Lower leg skin (tissue), 4 donors: ENCODE measurements around the gene LEFTY2. TPM values are rescaled to one million over a fixed set of nuclear protein-coding genes. Genes with fewer than 3 reads are reported as not detected.

Experiments
- DNase-seq, 2 donors: peaks; one replicate each; pipeline ENCODE4 v3.0.0-alpha.2; 2019; ENCODE audit warnings: low spot score in 2 of 2
- H3K4me3 ChIP-seq: fragments of 200-600 bp; sonication (generic); 2 replicates; pipeline ENCODE4 v1.5.1; 2017; ENCODE audit warnings: mild to moderate bottlenecking, low read depth; ENCODE audit not compliant: poor library complexity, severe bottlenecking
- POLR2A ChIP-seq, 2 donors: fragments of 450-650 bp; IDR thresholded peaks; one replicate each; pipeline ENCODE4 v1.6.1; 2016 to 2017; ENCODE audit warnings: antibody characterized with exemption in 2 of 2, mild to moderate bottlenecking in 1 of 2, moderate library complexity in 1 of 2
- WGBS, 2 donors: methylation state at CpG; one replicate each; pipeline ENCODE4 v1.1.5; 2018; 5-methylcytosine and 5-hydroxymethylcytosine counted together
- intact Hi-C: fragments of 100-400 bp; cut with DNase I; formaldehyde crosslinking; loops from one replicate; pipeline ENCODE4 v1.15.0; 2023; ENCODE audit warnings: low total_unique reads
- total RNA-seq, 4 donors: library from RNA; depleted of rRNA; stranded (reverse); fragments of >200 nt; gene quantifications; one replicate each; pipeline ENCODE4 v1.1.0, GENCODE V29; 2016
- TF ChIP-seq, protein P1 (sequence below), 3 donors: fragments of 450-650 bp; IDR thresholded peaks; one replicate each; pipeline ENCODE4 v1.5.1; 2016; ENCODE audit warnings: antibody characterized with exemption in 3 of 3, mild to moderate bottlenecking in 3 of 3, moderate library complexity in 2 of 3

The LEFTY2 gene
- total RNA-seq, 4 donors from 2014 or later: 0.16 to 0.86 TPM; not detected in 2

DNA sequence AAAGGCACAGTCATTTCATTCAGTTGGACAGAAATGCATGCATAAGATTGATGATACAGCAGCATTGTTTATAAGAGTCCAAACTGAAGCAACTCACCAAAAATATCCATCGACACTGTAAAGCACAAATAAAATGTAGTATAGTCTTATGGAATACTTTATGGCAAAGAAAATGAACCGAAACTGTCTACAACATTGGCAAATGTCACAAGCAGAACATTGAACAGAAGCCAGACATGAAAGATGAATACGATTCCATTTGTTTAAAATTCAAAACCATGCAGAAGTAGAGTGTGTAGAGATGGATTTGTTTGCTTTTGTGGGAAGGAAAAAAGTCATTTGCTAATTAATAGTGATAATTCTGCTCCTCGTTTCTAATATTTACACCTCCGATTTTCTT lies 44.5 kb downstream of the LEFTY2 start:
- DNase-seq: no peak
- H3K4me3 ChIP-seq: no peak overlapping the region
- 64 to 72% methylated on average over 5 of the region's 5 CpGs for WGBS, 2 donors
- intact Hi-C loops: no loop called here
- TF ChIP-seq, protein P1, sequence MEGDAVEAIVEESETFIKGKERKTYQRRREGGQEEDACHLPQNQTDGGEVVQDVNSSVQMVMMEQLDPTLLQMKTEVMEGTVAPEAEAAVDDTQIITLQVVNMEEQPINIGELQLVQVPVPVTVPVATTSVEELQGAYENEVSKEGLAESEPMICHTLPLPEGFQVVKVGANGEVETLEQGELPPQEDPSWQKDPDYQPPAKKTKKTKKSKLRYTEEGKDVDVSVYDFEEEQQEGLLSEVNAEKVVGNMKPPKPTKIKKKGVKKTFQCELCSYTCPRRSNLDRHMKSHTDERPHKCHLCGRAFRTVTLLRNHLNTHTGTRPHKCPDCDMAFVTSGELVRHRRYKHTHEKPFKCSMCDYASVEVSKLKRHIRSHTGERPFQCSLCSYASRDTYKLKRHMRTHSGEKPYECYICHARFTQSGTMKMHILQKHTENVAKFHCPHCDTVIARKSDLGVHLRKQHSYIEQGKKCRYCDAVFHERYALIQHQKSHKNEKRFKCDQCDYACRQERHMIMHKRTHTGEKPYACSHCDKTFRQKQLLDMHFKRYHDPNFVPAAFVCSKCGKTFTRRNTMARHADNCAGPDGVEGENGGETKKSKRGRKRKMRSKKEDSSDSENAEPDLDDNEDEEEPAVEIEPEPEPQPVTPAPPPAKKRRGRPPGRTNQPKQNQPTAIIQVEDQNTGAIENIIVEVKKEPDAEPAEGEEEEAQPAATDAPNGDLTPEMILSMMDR (IDR thresholded peaks at IDR 0.05): no peak
- TF ChIP-seq POLR2A (IDR thresholded peaks at IDR 0.05): no peak

DNA sequence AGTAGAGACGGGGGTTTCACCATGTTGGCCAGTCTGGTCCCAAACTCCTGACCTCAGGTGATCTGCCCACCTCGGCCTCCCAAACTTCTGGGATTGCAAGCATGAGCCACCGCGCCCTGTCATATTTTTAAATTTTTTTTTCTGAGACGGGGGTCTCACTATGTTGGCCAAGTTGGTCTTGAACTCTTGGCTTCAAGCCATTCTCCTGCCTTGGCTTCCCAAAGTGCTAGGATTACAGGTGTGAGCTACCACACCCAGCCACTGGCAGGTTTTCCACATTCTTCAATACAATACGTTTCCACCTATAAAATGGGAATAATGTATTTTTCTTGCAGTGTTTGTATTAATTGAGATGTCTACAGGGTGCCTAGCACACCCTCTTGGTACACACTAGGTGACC lies 48.7 kb downstream of the LEFTY2 start:
- no peak overlapping the region for H3K4me3 ChIP-seq
- no peak for DNase-seq
- 79 to 92% methylated on average over 6 of the region's 6 CpGs for WGBS, 2 donors
- TF ChIP-seq, protein P1 (IDR thresholded peaks at IDR 0.05): no peak
- no peak for TF ChIP-seq POLR2A (IDR thresholded peaks at IDR 0.05)
- intact Hi-C loops: no loop called here

DNA sequence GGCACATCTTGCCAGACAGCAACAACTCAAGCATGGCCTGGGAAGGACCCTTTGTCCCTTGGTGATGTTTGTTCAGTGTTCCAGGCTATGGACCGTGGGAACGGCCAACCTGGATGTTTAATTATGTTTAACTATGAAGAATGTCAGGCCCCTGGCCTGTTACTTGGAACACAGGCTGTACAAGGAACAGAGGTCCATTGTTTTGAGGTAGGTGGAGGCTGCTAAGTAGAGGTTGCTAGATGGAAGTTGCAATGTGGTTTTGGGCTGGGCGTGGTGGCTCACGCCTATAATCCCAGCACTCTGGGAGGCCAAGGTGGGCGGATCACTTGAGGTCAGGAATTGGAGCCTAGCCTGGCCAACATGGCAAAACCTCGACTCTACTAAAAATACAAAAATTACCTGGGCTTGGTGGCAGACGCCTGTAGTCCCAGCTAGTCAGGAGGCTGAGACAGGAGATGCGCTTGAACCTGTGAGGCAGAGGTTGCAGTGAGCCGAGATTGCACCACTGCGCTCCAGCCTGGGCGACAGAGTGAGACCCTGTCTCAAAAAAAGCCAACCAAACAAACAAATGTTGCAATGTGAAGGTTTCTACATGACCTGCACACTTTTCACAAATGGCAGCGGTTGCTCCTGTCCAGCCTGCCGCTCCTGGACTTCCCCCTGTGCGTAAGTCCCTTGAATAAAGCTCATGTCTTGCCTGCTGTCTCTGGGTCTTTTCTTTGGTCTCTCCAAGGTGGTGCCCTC lies 49.6 kb downstream of the LEFTY2 start:
- WGBS, 2 donors: 76 to 86% methylated on average over 14 of the region's 14 CpGs
- no peak overlapping the region for H3K4me3 ChIP-seq
- TF ChIP-seq, protein P1 (IDR thresholded peaks at IDR 0.05): no peak
- no peak for TF ChIP-seq POLR2A (IDR thresholded peaks at IDR 0.05)
- intact Hi-C loops: no loop called here
- DNase-seq: no peak

DNA sequence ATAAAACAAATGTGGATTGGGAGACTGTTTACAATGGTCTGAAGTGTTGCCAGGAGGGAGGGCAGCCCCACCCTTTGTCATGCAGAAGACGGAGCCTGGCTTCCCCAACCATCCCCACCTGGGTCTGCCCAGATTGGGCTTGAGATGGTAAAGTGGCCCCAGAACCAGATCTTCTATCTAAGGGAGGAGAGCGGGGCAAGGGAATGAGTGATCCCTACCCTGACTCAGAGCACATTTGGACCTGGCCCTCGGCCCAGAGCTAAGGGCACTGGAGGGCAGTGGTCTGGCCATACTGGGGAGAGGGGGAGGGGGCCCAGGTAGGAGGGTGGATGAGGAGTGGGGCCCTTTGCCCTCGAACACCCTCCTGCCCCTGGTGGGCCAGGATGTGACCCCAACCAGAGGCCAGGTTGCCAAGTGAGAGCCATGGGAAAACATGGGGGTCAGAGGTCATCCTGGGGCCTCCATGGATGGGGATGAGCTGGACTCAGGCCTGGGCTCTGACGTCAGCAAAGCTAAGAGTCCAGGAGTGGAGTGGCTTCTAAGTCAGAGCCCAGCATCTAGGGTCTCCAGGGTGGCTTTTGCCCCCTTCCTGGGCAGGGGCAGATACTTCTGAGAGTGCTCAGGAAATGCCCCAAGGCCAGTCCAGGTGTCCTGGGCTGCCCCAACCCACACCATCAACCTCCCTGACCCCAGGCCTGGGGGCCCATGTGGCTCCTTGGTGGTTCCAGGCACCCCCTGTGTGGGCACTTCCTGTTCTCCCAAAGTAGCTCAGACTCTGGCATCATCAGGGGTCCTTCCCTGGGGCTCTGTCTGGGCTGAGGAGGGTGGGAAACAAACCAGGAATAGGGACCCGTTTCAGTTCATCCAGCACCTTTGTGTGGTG lies 50.4 kb downstream of the LEFTY2 start:
- TF ChIP-seq, protein P1 (IDR thresholded peaks at IDR 0.05): no peak
- no peak for TF ChIP-seq POLR2A (IDR thresholded peaks at IDR 0.05)
- WGBS, 2 donors: 54 to 57% methylated on average over 6 of the region's 6 CpGs
- intact Hi-C loops: no loop called here
- no peak overlapping the region for H3K4me3 ChIP-seq
- DNase-seq: no peak

DNA sequence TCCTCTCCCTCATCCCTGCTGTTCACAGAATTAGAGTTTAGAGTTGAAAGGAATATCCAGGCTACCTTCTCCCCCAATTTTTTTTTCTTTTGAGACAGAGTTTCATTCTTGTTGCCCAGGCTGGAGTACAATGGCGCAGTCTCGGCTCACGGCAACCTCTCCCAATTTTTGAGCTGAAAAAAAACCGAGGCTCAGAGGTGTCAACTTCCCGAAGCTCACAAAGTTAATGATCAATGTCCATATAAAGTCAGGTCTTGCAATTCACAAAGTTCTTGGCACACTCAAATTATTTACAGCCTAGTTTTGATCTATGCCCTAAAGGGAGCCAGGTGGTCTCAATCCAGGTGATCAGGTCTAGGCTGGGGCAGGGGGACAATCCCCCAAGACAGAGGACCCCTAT lies 51.3 kb downstream of the LEFTY2 start:
- DNase-seq: no peak
- TF ChIP-seq, protein P1 (IDR thresholded peaks at IDR 0.05): no peak
- no peak for TF ChIP-seq POLR2A (IDR thresholded peaks at IDR 0.05)
- intact Hi-C loops: no loop called here
- WGBS, 2 donors: 89 to 94% methylated on average over 5 of the region's 5 CpGs
- H3K4me3 ChIP-seq: no peak overlapping the region
